Daoy (cell line): ENCODE measurements around the gene GPANK1. TPM values are rescaled to one million over a fixed set of nuclear protein-coding genes. Genes with fewer than 3 reads are reported as not detected.

Source experiments
- DNase-seq: peaks from one replicate; pipeline ENCODE4 v3.0.0-alpha.2; 2015; ENCODE audit warnings: low read depth
- total RNA-seq: library from RNA; depleted of rRNA; stranded (reverse); fragments of >200 nt; shearing (Covaris generic); gene quantifications from 2 replicates; pipeline ENCODE4 v1.2.3, GENCODE V29; 2014

Gene GPANK1
- total RNA-seq, 1 experiment from 2014 or later: 32.9 TPM

DNA sequence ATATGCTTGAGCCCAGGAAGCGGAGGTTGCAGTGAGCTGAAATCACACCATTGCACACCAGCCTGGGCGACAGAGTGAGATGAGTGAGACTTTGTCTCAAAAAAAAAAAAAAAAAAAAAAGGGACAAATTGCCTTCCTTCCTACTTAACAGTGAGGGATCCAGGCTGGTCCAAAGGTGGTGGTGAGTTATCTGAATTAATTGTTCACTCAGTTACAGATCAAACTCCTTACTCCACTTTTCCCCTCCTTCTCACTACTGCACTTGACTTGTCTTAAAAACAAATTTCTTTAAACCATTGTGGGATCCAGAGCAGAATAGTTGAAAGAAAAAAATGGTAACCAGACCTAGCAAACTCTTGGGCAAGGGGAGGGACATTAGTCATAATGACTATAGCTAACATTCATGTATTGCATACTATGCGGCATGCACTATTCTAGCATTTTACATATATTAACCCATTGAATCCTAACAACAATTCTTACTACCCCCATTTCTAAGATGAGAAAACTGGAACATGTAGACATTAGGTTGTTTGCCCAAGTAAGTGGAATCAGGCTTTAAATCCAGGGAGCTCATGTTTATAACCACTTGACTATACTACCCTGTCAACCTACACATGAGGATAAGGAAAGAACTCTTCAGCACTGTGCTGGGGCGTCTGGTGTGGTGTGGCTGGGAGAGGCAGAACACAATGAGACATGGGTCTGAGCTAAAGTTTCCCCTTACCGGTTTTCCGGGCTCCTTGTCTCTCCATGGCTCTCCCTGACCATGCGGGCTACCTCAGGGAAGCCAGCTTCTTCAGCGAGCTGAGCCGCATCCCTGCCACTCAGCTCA lies 1.5 kb downstream of the GPANK1 start:
- no peak for DNase-seq

DNA sequence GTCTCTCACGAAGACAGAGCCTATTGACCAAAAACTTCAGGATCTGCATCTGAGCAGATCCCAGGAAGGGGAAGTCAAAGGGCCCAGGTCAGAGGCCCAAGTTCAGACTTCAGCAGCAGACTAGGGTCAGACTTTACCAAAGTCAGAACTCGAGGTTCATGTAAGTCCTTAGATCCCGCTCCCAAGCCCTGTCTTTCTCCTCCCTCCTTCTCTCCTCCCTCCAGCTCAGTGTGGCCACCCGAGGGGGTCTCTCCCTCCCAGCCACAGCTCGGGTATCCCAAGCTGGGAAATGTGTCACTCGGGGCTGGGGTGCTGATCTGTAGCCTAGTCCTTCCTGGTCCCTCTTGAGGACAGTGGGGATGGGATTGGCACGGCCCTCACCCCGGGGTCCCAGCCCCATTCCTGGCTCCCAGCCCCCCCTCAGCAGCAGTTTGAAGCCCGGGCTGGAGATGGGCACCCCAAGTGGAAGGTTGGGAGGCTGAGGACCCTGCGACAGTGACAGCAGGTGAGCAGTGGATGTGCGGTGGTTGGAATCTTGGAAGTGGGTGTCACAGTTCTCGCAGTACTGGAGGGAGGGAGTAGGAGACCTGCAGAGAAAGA lies 2.6 kb downstream of the GPANK1 start:
- DNase-seq: no peak

DNA sequence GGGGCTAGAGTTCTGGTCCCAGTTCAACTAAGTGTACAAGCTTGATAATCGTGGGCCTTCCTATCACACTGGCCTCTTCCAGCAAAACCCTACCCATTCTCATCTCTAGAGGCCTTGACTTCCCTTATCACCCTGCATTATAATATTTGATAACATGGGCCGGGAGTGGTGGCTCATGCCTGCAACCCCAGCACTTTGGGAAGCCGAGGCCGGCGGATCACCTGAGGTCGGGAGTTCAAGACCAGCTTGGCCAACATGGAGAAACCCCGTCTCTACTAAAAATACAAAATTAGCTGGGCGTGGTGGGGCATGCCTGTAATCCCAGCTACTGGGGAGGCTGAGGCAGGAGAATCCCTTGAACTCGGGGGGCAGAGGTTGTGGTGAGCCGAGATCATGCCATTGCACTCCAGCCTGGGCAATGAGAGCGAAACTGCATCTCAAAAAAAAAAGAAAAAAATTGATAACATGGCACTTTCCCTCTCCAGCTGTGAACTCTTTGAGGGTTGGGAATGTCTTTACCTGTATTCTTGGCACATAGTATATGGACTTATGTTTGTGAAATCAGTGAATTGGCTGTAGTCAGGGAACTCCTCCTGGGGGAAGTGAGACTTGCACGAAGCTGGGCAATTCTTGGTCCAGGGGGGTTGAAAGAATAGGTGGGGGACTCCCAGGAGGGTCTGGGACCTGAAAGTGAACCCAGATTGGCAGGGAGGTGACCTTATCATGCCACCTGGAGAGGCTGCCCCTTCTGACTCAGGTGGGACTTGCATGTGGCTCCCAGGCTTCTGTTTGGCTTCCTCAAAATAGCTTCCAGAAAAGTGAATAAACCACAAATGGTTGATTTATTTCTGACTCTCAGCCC lies 3.3 kb downstream of the GPANK1 start:
- DNase-seq: no peak

DNA sequence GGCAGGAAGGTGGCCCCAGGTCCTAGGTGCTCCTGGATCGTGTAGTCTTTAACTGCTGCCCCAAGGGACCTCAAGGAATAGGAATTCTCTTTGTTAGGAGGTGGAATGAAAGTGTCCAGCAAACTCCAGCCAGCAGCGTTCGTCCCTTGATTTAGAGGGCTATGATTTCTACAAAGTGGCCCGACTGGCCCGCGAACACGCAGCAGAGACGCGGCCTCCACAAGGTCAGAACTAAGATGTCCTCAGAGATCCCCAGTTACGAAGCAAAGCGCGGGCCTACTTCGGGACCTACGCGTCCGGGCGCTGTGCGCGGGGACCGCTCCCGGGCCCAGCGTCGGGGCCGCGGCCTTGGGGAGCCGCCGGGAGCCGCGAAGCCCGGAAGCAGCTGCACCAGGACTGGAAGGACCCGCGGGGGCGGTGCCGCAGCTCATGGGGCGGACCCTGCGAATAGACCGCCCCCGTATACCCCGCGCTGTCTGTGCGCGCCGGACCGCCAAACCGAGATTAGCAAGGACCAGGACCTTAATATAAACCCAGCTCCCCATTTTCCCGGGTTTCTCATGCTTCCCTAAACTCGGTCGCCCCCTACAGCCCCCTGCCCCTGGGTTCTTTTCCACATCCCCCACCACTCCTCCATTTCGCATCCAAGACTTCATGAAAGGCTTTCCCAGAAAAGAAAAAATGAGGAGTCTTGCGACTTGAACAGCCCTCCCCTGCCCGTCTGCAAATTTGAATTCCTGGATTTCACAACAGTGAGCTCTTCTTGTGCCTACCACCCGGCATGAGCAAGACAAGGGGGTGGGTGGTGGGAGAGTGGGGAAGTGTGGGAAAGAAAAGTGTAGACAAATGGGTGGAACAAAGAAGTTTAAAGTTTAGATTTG lies 4.2 kb downstream of the GPANK1 start, which contains the start of gene C6orf47:
C6orf47 (minus strand) TSS at position 398 of the 881 bp plus-strand sequence. CDS start 831 bp downstream, outside the sequence.
- DNase-seq: peak; percentile 94

DNA sequence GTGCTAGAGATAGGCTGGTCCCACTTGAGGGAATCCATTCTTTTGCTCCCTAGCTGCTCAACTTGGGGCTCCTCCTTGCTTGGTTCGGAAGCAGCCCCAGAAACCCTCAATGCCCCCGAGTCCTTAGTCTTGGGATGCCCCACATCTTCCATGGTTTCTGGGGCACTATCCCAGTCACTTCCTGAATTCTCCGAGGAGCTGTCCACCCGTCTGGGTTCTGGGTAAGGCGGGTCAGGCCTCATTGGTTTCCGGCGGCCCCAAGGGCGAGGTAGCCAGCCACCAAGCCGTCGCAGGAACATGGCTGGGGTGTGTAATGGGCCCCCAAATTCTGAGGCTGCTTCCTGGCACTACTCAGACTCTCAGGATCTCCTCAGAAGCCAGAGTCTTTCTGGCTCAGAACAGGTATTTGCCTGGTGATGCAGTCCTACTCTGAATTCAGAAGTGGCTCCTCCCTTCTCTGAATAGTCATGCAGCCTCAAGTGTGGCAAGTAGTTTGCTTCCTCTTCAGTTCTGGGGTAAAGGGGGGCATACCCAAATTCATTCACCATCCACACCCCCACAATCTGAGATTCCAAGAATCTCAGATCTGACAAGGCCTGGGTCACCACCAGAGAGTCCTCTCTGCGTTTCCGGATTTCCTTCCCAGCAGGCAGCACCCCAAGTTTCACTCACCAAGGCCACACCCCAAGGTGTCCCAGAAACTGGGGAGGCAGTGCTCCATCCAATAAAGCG lies 5.0 kb downstream of the GPANK1 start:
- peak; percentile 42 for DNase-seq

DNA sequence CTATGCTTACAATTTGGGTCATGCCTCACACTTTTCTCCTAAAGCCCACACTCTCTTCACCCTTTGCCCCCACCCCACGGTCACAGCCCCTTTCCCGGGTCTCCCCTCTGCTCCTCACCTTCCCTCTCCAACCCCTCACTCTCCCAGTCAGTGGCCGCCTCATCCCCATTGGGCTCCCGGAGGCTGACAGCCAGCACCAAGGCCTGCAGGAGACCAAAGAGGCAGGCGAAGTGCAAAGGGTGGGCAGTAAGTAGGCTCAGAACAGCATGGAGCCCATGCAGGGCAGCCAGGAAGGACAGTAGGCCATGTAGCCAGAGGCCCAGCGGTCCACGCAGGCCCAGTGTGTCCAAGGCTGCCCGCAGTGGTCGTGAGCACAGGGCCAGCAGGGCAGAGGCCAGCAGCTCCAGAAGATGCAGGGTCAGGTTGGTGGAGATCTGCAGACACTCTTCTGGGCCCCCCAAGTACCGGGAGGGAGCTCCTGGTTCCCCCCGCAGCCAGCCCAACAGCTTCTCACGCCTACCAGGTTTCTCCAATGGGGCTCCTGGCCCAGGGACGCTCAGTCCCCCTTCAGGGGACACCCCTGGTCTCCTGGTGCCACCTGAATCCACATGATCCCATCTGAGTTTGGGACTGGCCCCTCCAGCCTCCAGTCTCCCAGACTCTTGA lies 5.7 kb downstream of the GPANK1 start:
- DNase-seq: no peak

DNA sequence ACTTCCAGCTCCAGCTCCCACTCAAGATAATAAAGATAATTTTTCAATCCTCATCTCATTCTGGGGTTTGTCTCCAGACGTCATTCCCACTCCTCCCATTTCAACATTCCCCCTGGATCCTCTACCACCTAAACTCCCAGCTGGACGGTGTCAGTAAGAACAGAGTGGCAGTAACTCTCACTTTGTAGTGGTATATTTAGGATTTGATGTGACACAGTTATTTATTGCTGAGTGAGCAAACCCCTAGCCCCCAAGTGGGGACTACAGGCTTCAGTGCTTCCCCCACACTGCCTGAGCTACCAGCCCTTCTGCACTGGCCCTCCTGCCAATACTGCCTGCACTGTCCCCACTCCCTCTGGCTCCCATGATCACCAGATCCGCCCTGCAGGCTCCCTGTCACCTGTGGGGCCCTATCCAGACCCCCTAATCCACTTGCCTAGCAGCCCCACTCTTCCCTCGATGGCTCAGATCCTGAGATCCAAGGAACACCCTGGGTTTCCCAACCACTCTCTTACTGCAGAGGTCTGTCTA lies 6.6 kb downstream of the GPANK1 start:
- no peak for DNase-seq

DNA sequence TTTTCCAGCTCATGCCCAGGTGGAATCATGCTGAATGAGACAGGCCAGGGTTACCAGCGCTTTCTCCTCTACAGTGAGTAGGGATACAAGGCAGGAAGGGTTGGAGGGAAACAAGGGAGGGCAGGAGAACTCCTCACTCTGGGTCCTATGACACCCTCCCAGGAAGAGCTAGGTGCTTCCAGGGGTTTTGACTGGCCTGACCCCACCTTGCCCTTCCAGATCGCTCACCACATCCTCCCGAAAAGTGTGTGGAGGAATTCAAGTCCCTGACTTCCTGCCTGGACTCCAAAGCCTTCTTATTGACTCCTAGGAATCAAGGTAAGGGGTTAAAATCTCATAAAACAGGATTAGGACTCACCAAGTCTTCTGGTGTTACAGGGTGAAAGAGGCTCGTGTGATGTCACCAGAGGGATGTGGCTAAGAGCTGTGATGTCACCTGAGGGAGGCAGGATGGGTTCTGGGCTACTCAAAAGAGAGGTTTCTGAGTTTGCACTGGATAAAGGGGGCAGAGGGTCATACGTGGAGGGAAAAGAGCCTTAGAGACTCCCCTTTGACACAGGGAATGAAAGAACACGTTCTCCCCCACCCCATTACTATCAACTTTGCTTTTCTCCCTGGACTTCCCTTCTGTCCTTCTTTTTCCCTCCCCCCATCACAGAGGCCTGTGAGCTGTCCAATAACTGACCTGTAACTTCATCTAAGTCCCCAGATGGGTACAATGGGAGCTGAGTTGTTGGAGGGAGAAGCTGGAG lies 7.2 kb downstream of the GPANK1 start:
- DNase-seq: no peak

DNA sequence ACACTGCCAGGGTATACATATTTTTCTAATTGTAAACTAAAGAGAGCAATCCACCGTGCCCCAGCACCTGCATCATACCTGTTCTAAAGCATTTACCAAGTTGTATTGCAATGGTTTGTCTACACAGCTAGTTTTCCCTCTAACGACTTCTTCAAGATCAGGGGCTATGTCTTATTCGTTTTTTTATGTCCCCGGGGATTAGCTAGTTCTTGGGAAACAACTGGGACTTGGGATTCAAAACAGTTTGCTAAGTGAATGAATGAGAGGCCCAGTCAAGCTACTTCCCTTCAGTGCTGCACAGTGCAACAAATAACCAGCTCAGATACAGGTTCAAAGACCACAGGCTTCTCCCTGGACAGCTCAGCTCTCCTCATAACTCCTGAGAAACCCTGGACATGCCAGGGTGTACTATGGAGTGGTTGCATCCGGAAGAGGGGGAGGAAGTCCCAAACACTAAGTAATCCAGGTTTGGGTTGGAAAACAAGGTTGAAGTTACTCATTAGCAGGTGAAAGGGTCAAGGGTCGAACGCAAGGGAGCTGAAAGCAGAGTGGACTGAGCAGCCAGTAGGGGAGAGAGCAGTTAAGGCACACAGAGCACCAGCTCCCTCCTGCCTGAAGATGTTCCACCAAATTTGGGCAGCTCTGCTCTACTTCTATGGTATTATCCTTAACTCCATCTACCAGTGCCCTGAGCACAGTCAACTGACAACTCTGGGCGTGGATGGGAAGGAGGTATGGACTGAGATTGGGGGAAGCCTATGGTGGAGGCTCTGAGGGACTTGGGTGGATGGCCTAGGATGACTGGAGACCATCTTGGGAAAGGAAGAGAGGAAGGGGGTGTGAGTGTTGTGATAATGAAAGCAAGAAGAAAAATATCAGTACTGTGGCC lies 9.2 kb downstream of the GPANK1 start, which contains the start of gene APOM:
APOM (plus strand) TSS at position 546 of the 889 bp plus-strand sequence; CDS start at position 619, 73 bp downstream.
- DNase-seq: no peak

DNA sequence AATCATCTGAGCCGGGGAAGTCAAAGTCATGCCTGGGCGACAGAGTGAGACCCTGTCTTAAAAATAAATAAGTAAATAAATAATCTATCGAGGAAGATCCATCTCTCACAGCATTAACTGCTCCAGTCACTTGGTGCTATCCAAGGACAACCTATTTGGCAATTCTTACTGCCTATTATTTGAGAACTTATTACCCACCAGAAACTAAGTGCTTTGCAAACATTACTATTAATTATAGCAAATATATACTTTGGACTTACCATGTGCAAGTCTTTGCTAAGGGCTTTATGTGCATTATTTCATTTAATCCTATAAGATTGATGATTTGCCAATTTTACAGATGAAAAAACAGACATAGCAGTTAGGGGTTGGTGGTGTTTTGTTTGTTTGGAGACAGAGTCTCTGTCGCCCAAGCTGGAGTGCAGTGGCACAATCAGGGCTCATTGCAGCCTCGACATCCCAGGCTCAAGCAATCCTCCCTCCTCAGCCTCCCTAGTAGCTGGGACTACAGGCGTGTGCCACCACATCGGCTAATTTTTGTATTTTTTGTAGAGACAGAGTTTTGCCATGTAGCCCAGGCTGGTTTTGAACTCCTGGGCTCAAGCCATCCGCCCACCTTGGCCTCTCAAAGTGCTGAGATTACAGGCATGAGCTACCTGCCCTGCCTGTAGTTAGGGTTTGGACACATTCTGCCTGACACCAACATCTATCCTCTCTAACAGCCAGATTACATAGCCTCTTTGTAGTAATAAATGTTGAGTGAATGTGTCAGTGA lies 10.0 kb downstream of the GPANK1 start:
- DNase-seq: no peak

DNA sequence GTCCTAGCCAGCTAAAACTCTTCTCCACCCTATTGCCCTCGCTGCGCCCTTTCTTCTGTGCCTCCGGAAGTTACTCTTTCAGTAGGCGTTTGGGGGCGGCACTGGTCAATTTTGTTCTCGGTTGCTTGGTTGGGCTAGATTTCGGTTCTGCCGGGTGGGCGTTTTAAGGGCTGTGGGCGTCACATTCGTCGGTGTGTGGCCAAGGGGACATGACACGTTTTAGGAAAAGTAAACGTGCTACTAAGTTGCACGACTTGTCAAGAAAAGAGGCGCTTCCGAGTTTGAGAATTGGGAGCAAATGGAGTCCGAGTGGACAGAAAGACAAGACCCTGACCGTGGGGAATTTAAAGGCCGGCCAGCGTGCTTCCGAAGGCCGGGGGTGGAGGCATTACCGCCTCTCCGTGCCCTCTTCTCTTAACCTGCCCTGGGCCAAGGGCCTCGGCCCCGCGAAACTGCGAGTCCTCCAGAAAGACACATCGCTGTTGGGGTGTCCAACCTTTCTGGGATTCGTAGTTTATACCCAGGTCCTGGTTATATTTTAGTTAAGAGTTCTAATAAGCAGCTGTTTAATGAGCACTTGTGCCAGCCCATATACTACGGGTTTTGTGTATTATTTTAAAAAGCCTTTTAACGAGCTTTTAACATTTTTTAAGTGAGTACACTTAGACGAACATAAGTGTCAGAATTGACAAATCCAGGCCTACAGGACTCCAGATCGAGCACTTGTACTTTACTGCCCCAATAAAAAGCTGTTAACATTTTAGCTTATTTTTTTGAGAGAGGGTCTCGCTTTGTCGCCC lies 11.7 kb downstream of the GPANK1 start:
- peak; percentile 93 for DNase-seq

DNA sequence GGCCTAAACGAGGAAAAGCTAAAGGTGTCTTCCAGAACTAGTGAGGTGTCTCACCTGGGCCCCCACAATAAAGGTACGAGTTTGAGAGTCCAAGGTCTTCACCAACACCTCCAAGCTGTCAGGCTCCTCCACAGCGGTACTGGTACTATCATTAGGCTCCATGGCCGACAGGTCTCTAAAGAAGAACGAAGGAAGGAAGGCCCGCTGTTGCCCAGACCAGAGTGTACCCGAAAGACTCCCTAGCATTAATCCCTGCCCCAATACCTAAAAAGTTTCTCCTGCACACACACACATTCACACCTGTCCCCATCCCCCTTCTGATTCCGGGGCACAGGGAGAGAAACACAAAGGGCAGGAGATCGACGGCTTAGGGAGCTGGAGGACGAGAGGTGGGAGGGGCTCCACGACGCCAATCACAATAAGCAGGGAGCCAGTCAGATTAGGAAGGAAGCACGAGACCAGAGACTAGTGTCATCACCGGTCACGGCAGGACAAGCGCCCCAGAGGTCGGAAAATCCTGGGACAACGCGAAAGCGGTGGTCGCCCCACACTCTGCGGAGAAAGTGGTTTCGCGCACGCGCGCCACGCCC lies 13.1 kb downstream of the GPANK1 start:
- DNase-seq: peak; percentile 84

DNA sequence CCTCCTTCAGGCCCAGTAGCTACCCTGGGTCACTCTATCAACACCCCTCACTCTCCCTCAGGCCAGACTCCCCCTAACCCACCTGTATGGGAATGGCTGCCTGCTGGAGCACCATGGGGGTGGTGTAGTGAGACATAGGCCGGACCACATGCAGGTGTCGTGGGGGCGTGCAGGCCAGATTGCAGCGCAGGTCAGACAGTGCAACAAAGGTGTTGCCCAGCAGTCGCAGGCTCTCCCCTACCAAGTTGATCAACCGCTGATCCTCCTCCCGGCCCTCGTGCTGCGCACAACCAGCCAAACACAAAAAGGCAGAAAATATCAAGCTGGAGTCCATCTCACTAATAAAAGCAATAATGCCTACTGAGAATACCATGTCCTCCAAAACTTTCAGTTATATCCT lies 19.5 kb downstream of the GPANK1 start:
- DNase-seq: no peak

DNA sequence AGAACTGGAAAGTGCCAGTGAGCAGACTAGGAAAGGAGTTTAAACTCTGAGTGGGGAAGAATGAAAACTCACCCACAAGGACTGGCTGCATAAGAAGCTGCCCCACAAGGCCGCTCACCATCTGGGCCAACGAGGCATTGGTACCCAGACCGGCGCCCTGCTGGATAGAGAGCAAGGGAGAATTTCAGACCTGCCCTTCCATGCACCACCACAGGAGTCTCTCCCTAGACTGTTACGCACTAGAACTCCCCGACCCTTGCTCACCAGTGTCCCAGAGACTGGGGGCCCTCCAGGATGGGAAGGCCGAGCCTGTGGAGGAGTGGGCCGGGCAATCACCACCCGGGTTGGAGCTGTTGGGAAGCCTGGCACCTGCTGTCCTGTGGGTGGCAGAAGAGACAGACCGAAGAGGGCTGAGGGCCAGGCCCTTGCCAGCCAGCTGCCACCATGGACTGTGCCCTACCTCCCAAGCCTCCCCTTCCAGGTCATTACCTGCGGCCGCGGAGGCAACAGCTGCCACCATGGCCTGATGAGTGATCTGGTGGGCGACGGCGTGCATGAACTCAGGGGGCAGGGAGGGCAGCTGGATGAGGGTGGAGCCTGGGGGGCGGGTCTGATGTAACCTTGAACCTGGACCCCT lies 20.9 kb downstream of the GPANK1 start:
- no peak for DNase-seq
